NCI-H510A treated with DMSO at 0.1 percent for 48 hours (cell line): Measurements from ENCODE around the gene GATD1.

ENCODE experiments used
- DNase-seq: peaks from one replicate; lab custom pipeline; 2025; lab: John Stamatoyannopoulos, UW

Gene GATD1

GRCh38 chr11:777288-778255 lies at the start of gene GATD1:
Gene GATD1, minus strand, starts transcription at chr11:777487. Its CDS starts 25 bp downstream, at chr11:777462.
- DNase-seq = peak; percentile 72

DNA sequence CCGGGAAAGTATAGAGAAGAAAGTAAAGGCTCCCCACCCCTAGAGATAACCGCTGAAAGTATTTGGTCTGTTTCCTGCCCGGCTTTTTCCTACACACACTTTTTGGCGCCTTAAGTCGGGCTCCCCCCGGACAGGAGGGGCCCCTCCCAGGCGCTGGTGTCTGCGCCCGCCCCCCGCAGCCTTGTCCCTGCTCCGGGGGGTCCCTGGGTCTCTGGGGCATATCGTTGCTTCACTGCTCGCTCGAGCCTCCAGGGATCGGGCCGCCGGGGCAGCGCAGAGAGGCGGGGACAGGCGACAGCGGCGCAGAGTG lies 49.5 kb upstream of the GATD1 start:
- no peak for DNase-seq

- no peak for DNase-seq
These were observed 48.9 kb upstream of the GATD1 start for GRCh38 chr11:826227-826621.

GRCh38 chr11:825366-826226 lies 48.3 kb upstream of the GATD1 start:
- DNase-seq = no peak

DNA sequence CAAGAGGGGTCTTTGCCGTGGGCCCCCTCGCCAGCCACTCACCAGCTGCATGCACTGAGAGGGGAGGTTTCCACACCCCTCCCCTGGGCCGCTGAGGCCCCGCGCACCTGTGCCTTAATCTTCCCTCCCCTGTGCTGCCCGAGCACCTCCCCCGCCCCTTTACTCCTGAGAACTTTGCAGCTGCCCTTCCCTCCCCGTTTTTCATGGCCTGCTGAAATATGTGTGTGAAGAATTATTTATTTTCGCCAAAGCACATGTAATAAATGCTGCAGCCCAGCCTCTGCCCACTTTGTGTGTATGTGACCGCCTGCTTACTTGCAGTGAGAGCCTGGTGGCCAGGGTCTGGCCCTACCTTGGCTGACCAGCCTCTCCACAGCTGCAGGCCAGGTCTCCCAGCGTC lies 47.7 kb upstream of the GATD1 start:
- DNase-seq = peak; percentile 21

DNA sequence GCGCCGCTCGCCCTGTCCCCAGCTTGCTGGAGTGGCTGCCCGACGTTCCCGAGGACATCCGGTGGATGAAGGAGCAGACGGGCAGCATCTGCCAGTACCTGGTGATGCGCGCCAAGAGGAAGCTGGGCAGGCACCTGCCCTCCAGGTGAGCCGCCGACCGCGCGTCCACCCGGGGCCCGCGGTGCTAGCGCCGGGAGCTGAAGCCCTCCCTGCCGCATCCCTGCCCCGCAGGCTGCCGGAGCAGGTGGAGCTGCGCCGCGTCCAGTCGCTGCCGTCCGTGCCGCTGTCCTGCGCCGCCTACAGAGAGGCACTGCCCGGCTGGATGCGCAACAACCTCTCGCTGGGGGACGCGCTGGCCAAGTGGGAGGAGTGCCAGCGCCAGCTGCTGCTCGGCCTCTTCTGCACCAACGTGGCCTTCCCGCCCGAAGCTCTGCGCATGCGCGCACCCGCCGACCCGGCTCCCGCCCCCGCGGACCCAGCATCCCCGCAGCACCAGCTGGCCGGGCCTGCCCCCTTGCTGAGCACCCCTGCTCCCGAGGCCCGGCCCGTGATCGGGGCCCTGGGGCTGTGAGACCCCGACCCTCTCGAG lies 47.1 kb upstream of the GATD1 start:
- DNase-seq = peak; percentile 74

GRCh38 chr11:823441-824291 lies 46.4 kb upstream of the GATD1 start:
- DNase-seq = peak; percentile 25

DNA sequence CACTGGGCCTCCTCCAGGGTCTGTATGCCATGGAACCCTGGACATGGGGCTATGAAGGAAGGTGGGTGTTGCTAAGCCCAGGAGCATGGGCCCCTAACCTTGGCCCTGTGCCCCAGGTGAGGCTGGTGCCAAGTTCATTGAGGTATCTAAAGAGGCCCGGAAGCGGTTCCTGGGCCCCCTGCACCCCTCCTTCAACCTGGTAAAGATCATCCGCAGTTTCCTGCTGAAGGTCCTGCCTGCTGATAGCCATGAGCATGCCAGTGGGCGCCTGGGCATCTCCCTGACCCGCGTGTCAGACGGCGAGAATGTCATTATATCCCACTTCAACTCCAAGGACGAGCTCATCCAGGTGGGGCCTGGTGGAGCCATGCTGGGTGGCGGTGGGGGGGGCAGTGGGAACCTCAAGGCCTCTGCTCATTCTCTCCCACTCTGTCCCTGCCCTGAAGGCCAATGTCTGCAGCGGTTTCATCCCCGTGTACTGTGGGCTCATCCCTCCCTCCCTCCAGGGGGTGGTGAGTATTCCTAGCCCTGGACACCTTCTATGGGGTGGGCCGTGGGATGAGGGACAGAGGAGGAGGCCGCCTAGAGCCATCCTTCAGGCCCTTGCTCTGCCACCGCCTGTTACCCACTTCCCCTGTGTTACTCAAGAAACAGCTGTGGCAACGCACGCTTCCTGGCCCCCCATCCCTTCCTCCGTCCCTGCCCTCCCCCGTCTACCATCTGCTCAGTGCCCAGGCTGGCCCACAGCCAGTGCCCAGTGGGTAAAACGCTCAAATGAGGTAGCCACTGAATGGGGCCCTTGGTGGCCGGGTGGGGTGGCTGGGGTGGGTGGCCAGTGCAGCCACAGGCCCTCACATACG lies 44.5 kb upstream of the GATD1 start:
- DNase-seq = no peak

- DNase-seq = no peak
These were observed 43.6 kb upstream of the GATD1 start for GRCh38 chr11:820655-821511.

DNA sequence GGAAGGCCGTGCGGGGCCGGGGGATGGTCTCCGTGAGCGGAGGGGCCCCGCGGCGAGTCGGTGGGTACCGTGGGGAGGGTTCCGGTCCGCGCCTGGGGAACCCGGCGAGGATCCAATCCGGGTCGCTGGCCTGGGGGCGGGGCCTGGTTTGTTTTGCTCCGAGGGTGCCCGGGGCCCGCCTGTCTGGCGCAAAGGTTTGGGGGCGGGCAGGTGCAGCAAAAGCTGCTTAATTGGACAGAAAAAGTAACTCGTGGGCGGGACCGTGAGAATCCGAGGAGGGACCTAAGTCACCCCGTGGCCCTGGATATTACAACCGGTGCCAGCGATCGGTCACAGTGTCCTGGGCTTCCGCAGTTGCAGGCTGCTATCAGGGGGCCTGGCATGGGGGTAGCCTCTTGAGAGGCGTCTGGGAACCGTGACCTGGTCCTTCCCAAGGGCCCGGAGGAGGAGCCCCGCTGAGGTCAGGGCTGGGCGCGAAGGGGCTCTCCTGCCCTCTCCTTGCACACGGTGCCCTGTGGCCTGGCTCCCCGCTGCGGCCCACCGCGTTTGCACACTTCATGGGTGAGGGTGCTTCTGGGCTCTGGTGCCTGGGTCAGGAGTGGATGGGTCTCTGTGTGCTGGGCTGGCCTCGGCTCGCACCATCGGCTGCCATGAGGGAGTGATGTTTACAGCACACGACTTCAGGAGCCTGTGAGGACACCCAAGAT lies 42.8 kb upstream of the GATD1 start:
- DNase-seq = peak; percentile 71

DNA sequence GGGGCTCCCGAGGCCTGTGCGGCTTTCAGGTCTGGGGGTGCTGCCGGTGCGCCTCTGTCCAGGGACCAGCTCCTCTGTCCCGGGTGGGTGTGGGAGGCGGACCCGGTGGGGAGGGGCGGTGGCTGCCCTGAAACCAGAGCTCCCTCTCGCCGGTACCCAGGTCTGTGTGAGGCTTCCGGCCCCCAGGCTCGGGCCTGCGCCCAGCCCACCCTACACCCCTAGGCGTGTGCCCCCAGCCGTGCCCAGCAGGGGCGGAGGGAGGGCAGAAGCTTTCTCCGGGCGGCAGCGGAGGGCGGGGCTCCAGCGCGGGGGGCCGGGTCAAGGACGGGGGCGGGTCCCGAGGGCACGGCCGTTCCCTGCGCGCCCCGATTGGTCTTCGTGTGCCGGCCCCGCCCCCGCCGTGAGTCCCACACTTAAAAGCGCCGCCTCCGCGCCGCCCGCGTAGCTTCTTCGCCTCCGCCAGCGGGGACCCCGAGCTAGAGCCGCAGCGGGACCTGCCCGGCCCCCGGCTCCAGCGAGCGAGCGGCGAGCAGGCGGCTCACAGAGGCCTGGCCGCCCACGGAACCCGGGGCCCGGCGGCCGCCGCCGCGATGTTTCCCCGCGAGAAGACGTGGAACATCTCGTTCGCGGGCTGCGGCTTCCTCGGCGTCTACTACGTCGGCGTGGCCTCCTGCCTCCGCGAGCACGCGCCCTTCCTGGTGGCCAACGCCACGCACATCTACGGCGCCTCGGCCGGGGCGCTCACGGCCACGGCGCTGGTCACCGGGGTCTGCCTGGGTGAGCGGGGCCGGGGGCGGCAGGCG lies 42.0 kb upstream of the GATD1 start:
- DNase-seq = peak; percentile 44

- DNase-seq = no peak
These were observed 41.3 kb upstream of the GATD1 start, which contains the start of gene PNPLA2 for GRCh38 chr11:818396-819128. Gene PNPLA2, plus strand, starts transcription at chr11:818914. Its CDS starts 805 bp downstream, at chr11:819719.

DNA sequence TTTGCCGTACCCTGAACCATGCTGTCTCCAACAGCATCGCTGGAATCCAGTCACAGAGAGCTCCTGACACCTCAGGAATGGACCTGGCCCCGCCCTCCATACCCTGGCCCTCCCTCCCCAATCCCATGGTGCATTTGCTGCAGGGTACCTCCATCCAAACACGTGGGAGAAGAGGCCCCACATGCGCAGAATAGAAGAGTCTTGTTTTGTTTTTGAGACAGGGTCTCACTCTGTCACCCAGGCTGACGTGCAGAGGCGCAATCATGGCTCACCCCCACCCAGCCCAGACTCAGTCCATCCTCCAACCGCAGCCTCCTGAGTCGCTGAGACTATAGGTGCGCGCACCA lies 39.1 kb upstream of the GATD1 start:
- DNase-seq = no peak

DNA sequence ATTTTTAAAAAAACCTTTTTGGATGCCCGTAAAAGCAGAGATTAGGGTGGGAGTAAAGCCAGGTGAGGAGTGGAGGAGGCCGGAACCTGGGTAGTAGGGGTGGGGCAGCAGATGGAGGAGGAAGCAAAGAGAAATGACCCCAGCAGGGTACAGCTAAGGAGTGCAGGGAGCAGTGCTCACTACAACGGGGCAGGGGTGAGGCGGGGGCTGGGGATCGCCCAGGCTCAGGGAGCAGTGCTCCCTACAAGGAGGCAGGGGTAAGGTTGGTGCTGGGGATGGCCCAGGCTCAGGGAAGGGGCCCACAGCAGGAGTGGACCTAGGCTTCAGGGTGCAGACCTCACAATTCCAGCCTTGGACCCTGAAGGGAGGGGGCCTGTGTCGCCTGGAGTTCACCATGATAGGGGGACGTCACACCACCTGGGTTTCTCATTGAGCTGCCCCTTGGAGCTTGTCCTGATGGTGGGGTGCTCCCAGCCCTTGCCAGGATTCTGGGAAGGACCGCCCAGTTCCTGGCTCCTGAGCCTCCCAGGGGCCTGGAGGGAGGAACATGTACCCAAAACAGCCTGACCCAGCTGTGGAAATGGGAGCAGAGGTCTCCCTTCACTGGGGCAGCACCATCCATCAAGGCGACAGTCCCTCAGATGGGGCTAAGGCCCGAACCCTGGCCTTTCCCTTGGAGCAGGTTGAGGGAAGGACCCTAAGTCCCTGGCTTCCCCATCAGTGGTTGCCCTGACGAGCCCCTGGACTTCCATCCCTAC lies 38.6 kb upstream of the GATD1 start:
- no peak for DNase-seq

DNA sequence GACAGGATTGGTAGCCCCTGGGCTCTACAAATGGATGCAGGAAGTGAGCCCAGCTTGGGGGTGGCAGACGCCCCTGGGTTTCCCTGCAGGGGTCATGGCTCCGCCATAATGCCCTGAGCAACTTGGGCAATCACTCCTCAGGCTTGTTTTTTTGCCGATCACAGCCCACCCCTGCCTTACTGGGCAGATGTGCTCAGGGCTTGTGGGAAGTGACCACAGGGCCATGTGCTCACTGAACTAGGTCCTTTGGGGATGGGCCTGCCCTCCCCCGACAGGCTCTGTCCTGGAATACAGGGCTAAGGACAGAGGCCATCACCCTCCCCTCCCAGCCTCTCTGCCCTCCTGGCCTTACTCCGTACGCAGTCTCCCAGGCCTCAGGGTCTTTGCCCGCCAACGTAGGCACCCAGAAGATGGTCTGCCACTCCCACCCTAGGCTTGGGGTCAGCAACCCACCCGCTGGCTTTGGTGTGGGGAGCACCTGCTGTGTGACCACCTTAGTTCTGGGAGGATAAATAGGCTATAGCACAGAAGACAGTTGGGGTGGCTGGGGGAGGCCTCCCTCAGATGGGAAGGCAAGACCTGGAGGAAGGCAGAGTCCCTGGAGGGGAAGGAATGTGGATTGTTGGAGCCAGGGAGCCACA lies 36.3 kb upstream of the GATD1 start:
- no peak for DNase-seq

DNA sequence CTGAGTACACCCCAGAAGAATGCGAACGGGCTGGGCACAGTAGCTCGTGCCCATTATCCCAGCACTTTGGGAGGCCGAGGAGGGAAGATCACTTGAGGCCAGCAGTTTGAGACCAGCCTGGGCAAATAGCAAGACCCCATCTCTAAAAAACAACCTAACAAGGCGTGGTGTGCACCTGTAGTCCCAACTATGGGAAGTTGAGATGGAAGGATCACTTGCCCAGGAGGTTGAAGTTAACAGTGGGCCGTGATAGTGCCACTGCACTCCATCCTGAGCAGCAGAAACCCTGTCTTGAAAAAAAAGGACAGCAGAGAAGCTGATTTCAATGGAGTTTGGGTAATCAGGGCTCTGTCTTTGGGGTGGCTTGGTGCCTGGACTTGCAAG lies 35.8 kb upstream of the GATD1 start:
- DNase-seq = no peak
